Neural cell (in vitro differentiated cells): Measurements from ENCODE around the gene GLS. TPM values are rescaled to one million over a fixed set of nuclear protein-coding genes. Genes with fewer than 3 reads are reported as not detected.

Source experiments
- H2AFZ ChIP-seq: fragments of 200-600, 300-800 bp; sonication (generic), shearing (Covaris generic); 2 replicates; pipeline ENCODE4 v1.6.0; 2014; ENCODE audit warnings: low read depth, mild to moderate bottlenecking, antibody characterized with exemption, low read length, moderate library complexity
- H3F3A ChIP-seq: fragments of 200-600 bp; shearing (Covaris generic); 2 replicates; pipeline ENCODE4 v1.6.1; 2016; ENCODE audit warnings: mild to moderate bottlenecking, moderate library complexity, mixed read lengths, antibody characterized with exemption, low read length; ENCODE audit not compliant: insufficient read depth, poor library complexity, severe bottlenecking
- H3K27ac ChIP-seq: fragments of 200-600, 300-800 bp; sonication (generic), shearing (Covaris generic); 2 replicates; pipeline ENCODE4 v1.5.1; 2014; ENCODE audit warnings: mild to moderate bottlenecking, low read length, moderate library complexity
- H3K27me3 ChIP-seq: fragments of 300-800, 200-600 bp; sonication (generic), shearing (Covaris generic); 2 replicates; pipeline ENCODE4 v1.6.0; 2014; ENCODE audit warnings: mild to moderate bottlenecking, low read depth, low read length, moderate library complexity; ENCODE audit not compliant: insufficient read depth
- H3K36me3 ChIP-seq: fragments of 300-800, 200-600 bp; sonication (generic), shearing (Covaris generic); 2 replicates; pipeline ENCODE4 v1.5.1; 2014; ENCODE audit warnings: mild to moderate bottlenecking, antibody characterized with exemption, low read length, moderate library complexity; ENCODE audit not compliant: insufficient read depth
- H3K4me2 ChIP-seq: fragments of 300-800, 200-600 bp; sonication (generic), shearing (Covaris generic); 2 replicates; pipeline ENCODE4 v1.6.0; 2014; ENCODE audit warnings: mild to moderate bottlenecking, low read length
- H3K4me3 ChIP-seq: fragments of 300-800, 200-600 bp; sonication (generic), shearing (Covaris generic); 2 replicates; pipeline ENCODE4 v1.5.1; 2014; ENCODE audit warnings: mild to moderate bottlenecking, low read length, moderate library complexity
- H3K79me2 ChIP-seq: fragments of 200-600 bp; shearing (Covaris generic); replicated peaks from 2 replicates; pipeline ENCODE4 v1.6.0; 2014; ENCODE audit warnings: mild to moderate bottlenecking, low read length, moderate library complexity; ENCODE audit not compliant: insufficient read depth
- H3K9ac ChIP-seq: fragments of 300-800, 200-600 bp; sonication (generic), shearing (Covaris generic); 2 replicates; pipeline ENCODE4 v1.6.1; 2016; ENCODE audit warnings: mild to moderate bottlenecking, low read length, mixed read lengths
- H3K9me2 ChIP-seq: fragments of 200-600 bp; shearing (Covaris generic); 2 replicates; pipeline ENCODE4 v1.6.1; 2016; ENCODE audit warnings: mild to moderate bottlenecking, low read length, mixed read lengths; ENCODE audit not compliant: insufficient read depth
- H3K9me3 ChIP-seq: fragments of 200-600, 300-800 bp; sonication (generic), shearing (Covaris generic); 2 replicates; pipeline ENCODE4 v1.6.1; 2016; ENCODE audit warnings: mild to moderate bottlenecking, mixed run types, low read length, moderate library complexity, mixed read lengths
- H4K20me1 ChIP-seq: fragments of 200-600 bp; shearing (Covaris generic); 2 replicates; pipeline ENCODE4 v1.6.1; 2016; ENCODE audit warnings: mild to moderate bottlenecking, mixed run types; ENCODE audit not compliant: insufficient read depth
- CTCF ChIP-seq: fragments of 450-650 bp; IDR thresholded peaks from 2 replicates; pipeline ENCODE4 v1.5.1; 2014; ENCODE audit warnings: antibody characterized with exemption, mild to moderate bottlenecking, moderate library complexity; ENCODE audit not compliant: poor library complexity, severe bottlenecking
- EP300 ChIP-seq: fragments of 450-650 bp; conservative IDR thresholded peaks from 2 replicates; pipeline ENCODE4 v1.6.1; 2014; ENCODE audit warnings: antibody characterized with exemption, mild to moderate bottlenecking, moderate library complexity; ENCODE audit not compliant: poor library complexity, severe bottlenecking
- EZH2 ChIP-seq: fragments of 200-600, 300-800 bp; shearing (Covaris generic), sonication (generic); IDR thresholded peaks from 2 replicates; pipeline ENCODE4 v1.6.1; 2014; ENCODE audit warnings: antibody characterized with exemption, low read length, borderline replicate concordance, mild to moderate bottlenecking; ENCODE audit not compliant: insufficient read depth, poor library complexity, severe bottlenecking
- MXI1 ChIP-seq: fragments of 450-650 bp; conservative IDR thresholded peaks from 2 replicates; pipeline ENCODE4 v1.6.1; 2014; ENCODE audit warnings: antibody characterized with exemption, mild to moderate bottlenecking; ENCODE audit not compliant: poor library complexity, severe bottlenecking
- POLR2AphosphoS5 ChIP-seq: IDR thresholded peaks from 2 replicates; pipeline ENCODE4 v1.6.1; 2012
- RAD21 ChIP-seq: fragments of 450-650 bp; conservative IDR thresholded peaks from 2 replicates; pipeline ENCODE4 v1.6.1; 2014; ENCODE audit warnings: antibody characterized with exemption, mild to moderate bottlenecking, moderate library complexity
- REST ChIP-seq: IDR thresholded peaks from 2 replicates; pipeline ENCODE4 v1.6.1; 2012; ENCODE audit warnings: borderline replicate concordance
- SMC3 ChIP-seq: fragments of 450-650 bp; conservative IDR thresholded peaks from 2 replicates; pipeline ENCODE4 v1.6.1; 2014; ENCODE audit warnings: antibody characterized with exemption, mild to moderate bottlenecking, moderate library complexity; ENCODE audit not compliant: poor library complexity
- TAF1 ChIP-seq: IDR thresholded peaks from 2 replicates; pipeline ENCODE4 v1.6.1; 2012; ENCODE audit warnings: low read depth
- polyA plus RNA-seq: library from polyadenylated mRNA; depleted of rRNA; stranded (reverse); fragments of >200 nt; gene quantifications from 2 replicates; pipeline ENCODE4 v1.2.3, GENCODE V29; 2014

GLS gene
- polyA plus RNA-seq, 1 donor from 2014 or later, result 90.2 TPM

- H3K9ac ChIP-seq, result no peak overlapping the region
- H4K20me1 ChIP-seq, result no peaks in the 10 kb centered on the region
- H3K27ac ChIP-seq, result no peak overlapping the region
- H3K4me3 ChIP-seq, result no peak overlapping the region
- no peaks in the 10 kb centered on the region for H3K36me3 ChIP-seq
- H3K79me2 ChIP-seq, result no peaks in the 10 kb centered on the region
- no peaks in the 10 kb centered on the region for H3F3A ChIP-seq
- H3K9me2 ChIP-seq, result no peaks in the 10 kb centered on the region
- no peak overlapping the region for H2AFZ ChIP-seq
- H3K27me3 ChIP-seq, result no peaks in the 10 kb centered on the region
- no peak overlapping the region for H3K4me2 ChIP-seq
- TF ChIP-seq MXI1, result no peak
- TF ChIP-seq EZH2, result no peak
- no peak for TF ChIP-seq SMC3
- TF ChIP-seq TAF1, result no peak
- TF ChIP-seq POLR2AphosphoS5, result no peak
- no peak for TF ChIP-seq RAD21
- no peak for TF ChIP-seq EP300
- no peak for TF ChIP-seq CTCF
- no peak for TF ChIP-seq REST
- H3K9me3 ChIP-seq, result no peaks in the 10 kb centered on the region
Measured at GRCh38 chr2:190916829-190917228, 36.2 kb downstream of the GLS start.

- Histone ChIP-seq H4K20me1 (no peaks in the 10 kb centered on the region), H3K9me2 (no peaks in the 10 kb centered on the region), H3K27me3 (no peaks in the 10 kb centered on the region), H3K36me3 (peaks cover 6% of the 10 kb centered on the region), H3F3A (no peaks in the 10 kb centered on the region), H3K79me2 (no peaks in the 10 kb centered on the region), H3K4me2 (no peak overlapping the region), H2AFZ (no peak overlapping the region), H3K9ac (no peak overlapping the region), H3K4me3 (no peak overlapping the region), H3K9me3 (no peaks in the 10 kb centered on the region), H3K27ac (no peak overlapping the region)
- TF ChIP-seq REST (no peak), EP300 (no peak), TAF1 (no peak), SMC3 (no peak), CTCF (no peak), EZH2 (no peak), POLR2AphosphoS5 (no peak), RAD21 (no peak), MXI1 (no peak)
Measured at GRCh38 chr2:190920085-190920484, 39.5 kb downstream of the GLS start.
